ENCODE results near the gene NPAT. TPM values are rescaled to one million over a fixed set of nuclear protein-coding genes. Genes with fewer than 3 reads are reported as not detected.

NPAT gene
- total RNA-seq, 1 donor from 2014 or later: 28.2 TPM

GRCh38 chr11:108228251-108228650 is 5.8 kb upstream of the NPAT start:
- intact Hi-C loops (cut with micrococcal nuclease): loop anchor here (10.0 kb wide), 1 partner anchor 663 kb away; the partner anchor contains the start of gene ALKBH8
- Mint-ChIP-seq H3K4me3 (no peak overlapping the region), H3K36me3 (ENCODE audit: low read depth) (peaks cover 33% of the 10 kb centered on the region), H3K9me3 (no peaks in the 10 kb centered on the region), H3K27ac (no peak overlapping the region), H3K4me1 (ENCODE audit: low read depth) (peaks cover 14% of the 10 kb centered on the region), H3K27me3 (ENCODE audit: insufficient read depth) (no peaks in the 10 kb centered on the region)
- DNase-seq (ENCODE audit: low spot score): no peak

GRCh38 chr11:108226036-108226435 is 3.6 kb upstream of the NPAT start:
- H3K36me3 Mint-ChIP-seq (ENCODE audit: low read depth): peaks cover 22% of the 10 kb centered on the region
- H3K9me3 Mint-ChIP-seq: no peaks in the 10 kb centered on the region
- peak overlapping the region; percentile 79 for H3K4me3 Mint-ChIP-seq
- intact Hi-C loops (cut with micrococcal nuclease): loop anchor here (10.0 kb wide), 1 partner anchor 661 kb away; the partner anchor contains the start of gene ALKBH8
- peaks cover 11% of the 10 kb centered on the region for H3K4me1 Mint-ChIP-seq (ENCODE audit: low read depth)
- no peaks in the 10 kb centered on the region for H3K27me3 Mint-ChIP-seq (ENCODE audit: insufficient read depth)
- DNase-seq (ENCODE audit: low spot score): no peak
- peak overlapping the region; percentile 87 for H3K27ac Mint-ChIP-seq

GRCh38 chr11:108224911-108225786 is 2.7 kb upstream of the NPAT start:
- H3K36me3 Mint-ChIP-seq (ENCODE audit: low read depth): peaks cover 19% of the 10 kb centered on the region
- no peak overlapping the region for H3K27ac Mint-ChIP-seq
- no peak for DNase-seq (ENCODE audit: low spot score)
- intact Hi-C loops (cut with micrococcal nuclease): loop anchor here (1.0 to 10.0 kb wide), 5 partner anchors 11 to 660 kb away; partner anchors contain the start of genes ALKBH8 and SLC35F2
- H3K27me3 Mint-ChIP-seq (ENCODE audit: insufficient read depth): no peaks in the 10 kb centered on the region
- no peak overlapping the region for H3K4me3 Mint-ChIP-seq
- H3K4me1 Mint-ChIP-seq (ENCODE audit: low read depth): peaks cover 20% of the 10 kb centered on the region
- H3K9me3 Mint-ChIP-seq: no peaks in the 10 kb centered on the region

GRCh38 chr11:108224366-108224765 is 1.9 kb upstream of the NPAT start:
- H3K4me1 Mint-ChIP-seq (ENCODE audit: low read depth): peaks cover 28% of the 10 kb centered on the region
- no peaks in the 10 kb centered on the region for H3K27me3 Mint-ChIP-seq (ENCODE audit: insufficient read depth)
- DNase-seq (ENCODE audit: low spot score): no peak
- no peaks in the 10 kb centered on the region for H3K9me3 Mint-ChIP-seq
- H3K27ac Mint-ChIP-seq: no peak overlapping the region
- peaks cover 15% of the 10 kb centered on the region for H3K36me3 Mint-ChIP-seq (ENCODE audit: low read depth)
- intact Hi-C loops (cut with micrococcal nuclease): loop anchor here (1.0 to 10.0 kb wide), 4 partner anchors 17 to 660 kb away; partner anchors contain the start of genes ALKBH8 and SLC35F2
- H3K4me3 Mint-ChIP-seq: no peak overlapping the region

GRCh38 chr11:108223348-108224149 is 1.1 kb upstream of the NPAT start:
- Mint-ChIP-seq H3K27ac (no peak overlapping the region), H3K36me3 (ENCODE audit: low read depth) (peaks cover 18% of the 10 kb centered on the region), H3K4me1 (ENCODE audit: low read depth) (peaks cover 32% of the 10 kb centered on the region), H3K4me3 (no peak overlapping the region), H3K9me3 (no peaks in the 10 kb centered on the region), H3K27me3 (ENCODE audit: insufficient read depth) (no peaks in the 10 kb centered on the region)
- DNase-seq (ENCODE audit: low spot score): peak; percentile 29
- intact Hi-C loops (cut with micrococcal nuclease): loop anchor here (1.0 to 10.0 kb wide), 9 partner anchors 18 to 659 kb away; partner anchors contain the start of genes ALKBH8, EXPH5 and SLC35F2

GRCh38 chr11:108221911-108222573 is 396 bp downstream of the NPAT start:
- H3K4me1 Mint-ChIP-seq (ENCODE audit: low read depth): peaks cover 41% of the 10 kb centered on the region
- no peak for DNase-seq (ENCODE audit: low spot score)
- H3K36me3 Mint-ChIP-seq (ENCODE audit: low read depth): peaks cover 17% of the 10 kb centered on the region
- no peaks in the 10 kb centered on the region for H3K9me3 Mint-ChIP-seq
- intact Hi-C loops (cut with micrococcal nuclease): loop anchor here (1.0 to 10.0 kb wide), 8 partner anchors 22 to 657 kb away; partner anchors contain the start of genes ACAT1, ALKBH8, C11orf65 and EXPH5
- no peak overlapping the region for H3K4me3 Mint-ChIP-seq
- H3K27me3 Mint-ChIP-seq (ENCODE audit: insufficient read depth): no peaks in the 10 kb centered on the region
- no peak overlapping the region for H3K27ac Mint-ChIP-seq

GRCh38 chr11:108221371-108221770 is 1.1 kb downstream of the NPAT start:
- Mint-ChIP-seq H3K4me1 (ENCODE audit: low read depth) (peaks cover 48% of the 10 kb centered on the region), H3K36me3 (ENCODE audit: low read depth) (peaks cover 20% of the 10 kb centered on the region), H3K9me3 (no peaks in the 10 kb centered on the region), H3K27ac (no peak overlapping the region), H3K4me3 (no peak overlapping the region), H3K27me3 (ENCODE audit: insufficient read depth) (no peaks in the 10 kb centered on the region)
- intact Hi-C loops (cut with micrococcal nuclease): loop anchor here (5.0 to 10.0 kb wide), 2 partner anchors 364 to 657 kb away; partner anchors contain the start of genes ALKBH8 and SLC35F2
- no peak for DNase-seq (ENCODE audit: low spot score)

GRCh38 chr11:108220721-108221336 is 1.6 kb downstream of the NPAT start:
- Mint-ChIP-seq H3K4me1 (ENCODE audit: low read depth) (peaks cover 54% of the 10 kb centered on the region), H3K4me3 (no peak overlapping the region), H3K9me3 (no peaks in the 10 kb centered on the region), H3K27ac (no peak overlapping the region), H3K27me3 (ENCODE audit: insufficient read depth) (no peaks in the 10 kb centered on the region), H3K36me3 (ENCODE audit: low read depth) (peaks cover 16% of the 10 kb centered on the region)
- no peak for DNase-seq (ENCODE audit: low spot score)
- intact Hi-C loops (cut with micrococcal nuclease): loop anchor here (5.0 to 10.0 kb wide), 2 partner anchors 364 to 656 kb away; partner anchors contain the start of genes ALKBH8 and SLC35F2

- H3K4me1 Mint-ChIP-seq (ENCODE audit: low read depth): peaks cover 67% of the 10 kb centered on the region
- intact Hi-C loops (cut with micrococcal nuclease): no loop called here
- no peaks in the 10 kb centered on the region for H3K9me3 Mint-ChIP-seq
- H3K27ac Mint-ChIP-seq: peak overlapping the region; percentile 45
- H3K4me3 Mint-ChIP-seq: peak overlapping the region; percentile 38
- H3K27me3 Mint-ChIP-seq (ENCODE audit: insufficient read depth): no peaks in the 10 kb centered on the region
- no peak for DNase-seq (ENCODE audit: low spot score)
- H3K36me3 Mint-ChIP-seq (ENCODE audit: low read depth): peaks cover 21% of the 10 kb centered on the region
Observed at GRCh38 chr11:108218912-108219783, 3.3 kb downstream of the NPAT start.

GRCh38 chr11:108218455-108218854 is 4.0 kb downstream of the NPAT start:
- Mint-ChIP-seq H3K4me3 (no peak overlapping the region), H3K27ac (peak overlapping the region; percentile 57), H3K27me3 (ENCODE audit: insufficient read depth) (no peaks in the 10 kb centered on the region), H3K36me3 (ENCODE audit: low read depth) (peaks cover 23% of the 10 kb centered on the region), H3K4me1 (ENCODE audit: low read depth) (peaks cover 74% of the 10 kb centered on the region), H3K9me3 (no peaks in the 10 kb centered on the region)
- intact Hi-C loops (cut with micrococcal nuclease): no loop called here
- no peak for DNase-seq (ENCODE audit: low spot score)

GRCh38 chr11:108216988-108217387 is 5.5 kb downstream of the NPAT start:
- no peak overlapping the region for H3K27ac Mint-ChIP-seq
- no peaks in the 10 kb centered on the region for H3K27me3 Mint-ChIP-seq (ENCODE audit: insufficient read depth)
- intact Hi-C loops (cut with micrococcal nuclease): no loop called here
- H3K4me1 Mint-ChIP-seq (ENCODE audit: low read depth): peaks cover 76% of the 10 kb centered on the region
- no peak overlapping the region for H3K4me3 Mint-ChIP-seq
- no peak for DNase-seq (ENCODE audit: low spot score)
- peaks cover 27% of the 10 kb centered on the region for H3K36me3 Mint-ChIP-seq (ENCODE audit: low read depth)
- no peaks in the 10 kb centered on the region for H3K9me3 Mint-ChIP-seq

Data from activated T-helper 1 cell treated with anti-CD3 and anti-CD28 coated beads, Interleukin-12 subunit alpha, Interleukin-12 subunit beta, Interleukin-2, Interleukin-4 antibody, amounts not matched to agents 30 ng/mL and 10 ng/mL and 1 ng/mL, durations not matched to agents 14 hours and 24 hours and 36 hours (primary cell).